Uterus (tissue), 2 donors: Measurements from ENCODE around the gene STAG1.

Source experiments
- CTCF ChIP-seq, 4 experiments: fragments of 200-600 bp in 2 of 4; fragments of 450-650 bp in 2 of 4; sonication (generic) in 2 of 4; IDR thresholded peaks; one replicate each; pipeline ENCODE4 v1.5.1; 2016 to 2019; ENCODE audit warnings: antibody characterized with exemption in 4 of 4, mild to moderate bottlenecking in 2 of 4, moderate library complexity in 1 of 4
- POLR2A ChIP-seq, 2 donors: fragments of 450-650 bp; IDR thresholded peaks; one replicate each; pipeline ENCODE4 v1.6.1; 2016; ENCODE audit warnings: antibody characterized with exemption in 2 of 2, mild to moderate bottlenecking in 1 of 2, moderate library complexity in 1 of 2

GRCh38 chr3:136620436-136620835 is 131.7 kb downstream of the STAG1 start:
- no peak for TF ChIP-seq CTCF (IDR thresholded peaks at IDR 0.05)
- no peak for TF ChIP-seq POLR2A (IDR thresholded peaks at IDR 0.05)
